SJCRH30 (cell line): ENCODE measurements around the gene GPC3. TPM values are rescaled to one million over a fixed set of nuclear protein-coding genes. Genes with fewer than 3 reads are reported as not detected.
A peak's percentile ranks its signal among the peaks of the same experiment; 100 is the strongest.

Experiments
- DNase-seq, 2 experiments: peaks; one replicate each; pipeline ENCODE4 v3.0.0-alpha.2; 2015 to 2020
- H3K27ac ChIP-seq: fragments of 250-450 bp; sonication (Bioruptor Pico); 2 replicates; pipeline ENCODE4 v1.5.1; 2020; ENCODE audit warnings: mild to moderate bottlenecking, moderate library complexity
- H3K27me3 ChIP-seq: fragments of 250-450 bp; sonication (Bioruptor Pico); 2 replicates; pipeline ENCODE4 v1.5.1; 2020; ENCODE audit warnings: mild to moderate bottlenecking, moderate library complexity
- H3K36me3 ChIP-seq: fragments of 250-450 bp; sonication (Bioruptor Pico); 2 replicates; pipeline ENCODE4 v1.5.1; 2020; ENCODE audit warnings: mild to moderate bottlenecking, moderate library complexity
- H3K4me1 ChIP-seq: fragments of 250-450 bp; sonication (Bioruptor Pico); 2 replicates; pipeline ENCODE4 v1.5.1; 2020; ENCODE audit warnings: mild to moderate bottlenecking, moderate library complexity
- H3K4me3 ChIP-seq: fragments of 250-450 bp; sonication (Bioruptor Pico); 2 replicates; pipeline ENCODE4 v1.5.1; 2020; ENCODE audit warnings: mild to moderate bottlenecking, moderate library complexity
- H3K9me3 ChIP-seq: fragments of 250-450 bp; sonication (Bioruptor Pico); replicated peaks from 2 replicates; pipeline ENCODE4 v1.5.1; 2020; ENCODE audit warnings: mild to moderate bottlenecking, moderate library complexity
- total RNA-seq: library from RNA; depleted of rRNA; stranded (reverse); fragments of >200 nt; shearing (Covaris generic); gene quantifications from 2 replicates; pipeline ENCODE4 v1.2.3, GENCODE V29; 2014

The GPC3 gene
- total RNA-seq, 1 experiment from 2014 or later = 27.6 TPM

- peak; percentile 28 to 38 for DNase-seq
- no peaks in the 10 kb centered on the region for H3K9me3 ChIP-seq
- peaks cover 10% of the 10 kb centered on the region; the same call in 1 of the 2 replicates for H3K4me1 ChIP-seq
- peak overlapping the region; percentile 51 for H3K27ac ChIP-seq
- H3K36me3 ChIP-seq = no peaks in the 10 kb centered on the region
- H3K27me3 ChIP-seq = no peaks in the 10 kb centered on the region
- no peak overlapping the region for H3K4me3 ChIP-seq
These were observed 171.4 kb downstream of the GPC3 start for GRCh38 chrX:133813971-133814370.

- Histone ChIP-seq H3K4me3 (no peak overlapping the region), H3K36me3 (no peaks in the 10 kb centered on the region), H3K27me3 (no peaks in the 10 kb centered on the region), H3K27ac (no peak overlapping the region), H3K4me1 (peaks cover 10% of the 10 kb centered on the region; the same call in 1 of the 2 replicates), H3K9me3 (no peaks in the 10 kb centered on the region)
- peak in 1 of 2 experiments; percentile 19 for DNase-seq
These were observed 173.0 kb downstream of the GPC3 start for GRCh38 chrX:133812402-133812801.

- no peaks in the 10 kb centered on the region for H3K36me3 ChIP-seq
These were observed 174.5 kb downstream of the GPC3 start for GRCh38 chrX:133810925-133811324.

GRCh38 chrX:133804072-133804471, 181.3 kb downstream of the GPC3 start:
- H3K27me3 ChIP-seq = no peaks in the 10 kb centered on the region
- no peak overlapping the region for H3K27ac ChIP-seq
- H3K36me3 ChIP-seq = no peaks in the 10 kb centered on the region
- DNase-seq = no peak
- H3K4me3 ChIP-seq = no peak overlapping the region
- no peaks in the 10 kb centered on the region for H3K9me3 ChIP-seq
- H3K4me1 ChIP-seq = no peaks in the 10 kb centered on the region

More at GRCh38 chrX:133810925-133811324, 174.5 kb downstream of the GPC3 start:
- no peaks in the 10 kb centered on the region for H3K27me3 ChIP-seq
- H3K4me1 ChIP-seq = peaks cover 10% of the 10 kb centered on the region; the same call in 1 of the 2 replicates
- H3K27ac ChIP-seq = no peak overlapping the region
- DNase-seq = no peak
- H3K4me3 ChIP-seq = no peak overlapping the region
- no peaks in the 10 kb centered on the region for H3K9me3 ChIP-seq

DNA sequence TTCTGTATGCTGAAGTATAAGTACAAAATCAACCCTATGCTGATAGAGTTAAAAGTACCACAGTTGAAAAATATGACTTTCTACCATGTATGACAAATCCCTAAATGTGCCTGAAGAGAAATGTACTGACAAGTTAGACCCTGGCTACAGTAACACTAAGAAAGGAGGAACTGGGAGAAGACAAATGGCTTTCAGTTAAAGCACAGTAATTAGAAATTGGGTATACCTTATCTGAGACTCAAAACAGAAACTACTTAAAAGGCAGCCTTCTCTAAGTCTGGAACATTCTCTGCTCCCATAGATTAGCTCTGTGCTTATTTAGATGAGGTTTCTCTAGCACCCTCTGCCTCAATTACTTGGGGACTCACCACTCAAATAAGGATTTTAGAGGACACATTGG, 189.1 kb downstream of the GPC3 start:
- Histone ChIP-seq H3K4me3 (no peak overlapping the region), H3K4me1 (peaks cover 9% of the 10 kb centered on the region), H3K27me3 (no peaks in the 10 kb centered on the region), H3K9me3 (no peaks in the 10 kb centered on the region), H3K36me3 (no peaks in the 10 kb centered on the region), H3K27ac (no peak overlapping the region)
- no peak for DNase-seq

DNA sequence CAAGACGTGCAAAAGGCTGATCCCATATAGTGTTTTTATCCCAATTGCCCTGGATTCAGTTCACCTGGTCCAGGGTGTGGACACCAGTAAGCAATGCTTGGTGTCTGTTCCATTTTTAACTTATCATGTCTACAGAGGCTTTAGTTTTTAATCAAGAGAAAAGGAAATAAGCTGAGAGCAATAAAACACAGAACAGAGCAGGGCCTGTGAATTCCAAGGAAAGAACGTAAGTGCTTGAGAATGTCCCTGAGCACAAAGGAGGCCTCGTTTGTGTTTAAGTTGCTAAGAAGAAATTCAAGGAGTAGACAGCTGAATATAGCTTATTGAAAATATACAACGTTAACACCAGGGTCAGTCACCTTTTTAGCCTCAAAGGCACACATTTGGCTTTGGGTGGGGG, 191.3 kb downstream of the GPC3 start:
- H3K4me3 ChIP-seq = no peak overlapping the region

DNA sequence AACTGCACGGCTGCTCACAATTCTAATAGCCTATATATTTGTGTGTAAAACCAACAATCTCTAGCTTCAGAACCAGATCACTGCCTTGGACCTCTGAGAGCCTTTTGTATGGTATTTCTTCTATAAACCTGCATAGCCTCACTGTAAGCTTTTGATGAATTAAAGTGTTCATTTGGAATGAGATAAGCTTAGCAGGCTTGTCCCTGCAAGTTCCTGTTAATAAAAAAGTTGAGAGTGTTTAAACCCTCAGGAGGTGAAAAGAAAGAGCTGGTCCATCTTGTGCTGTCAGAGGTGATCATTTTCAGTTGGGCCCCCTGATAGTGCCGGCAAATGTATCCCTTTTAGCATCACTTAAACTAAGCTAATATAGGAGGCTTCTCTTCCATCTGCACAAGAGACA, 191.8 kb downstream of the GPC3 start:
- peak overlapping the region; percentile 70 for H3K27ac ChIP-seq

More for the DNA sequence above, 191.3 kb downstream of the GPC3 start:
- Histone ChIP-seq H3K36me3 (no peaks in the 10 kb centered on the region), H3K27ac (no peak overlapping the region), H3K4me1 (peaks cover 9% of the 10 kb centered on the region), H3K9me3 (no peaks in the 10 kb centered on the region), H3K27me3 (no peaks in the 10 kb centered on the region)
- no peak for DNase-seq

DNA sequence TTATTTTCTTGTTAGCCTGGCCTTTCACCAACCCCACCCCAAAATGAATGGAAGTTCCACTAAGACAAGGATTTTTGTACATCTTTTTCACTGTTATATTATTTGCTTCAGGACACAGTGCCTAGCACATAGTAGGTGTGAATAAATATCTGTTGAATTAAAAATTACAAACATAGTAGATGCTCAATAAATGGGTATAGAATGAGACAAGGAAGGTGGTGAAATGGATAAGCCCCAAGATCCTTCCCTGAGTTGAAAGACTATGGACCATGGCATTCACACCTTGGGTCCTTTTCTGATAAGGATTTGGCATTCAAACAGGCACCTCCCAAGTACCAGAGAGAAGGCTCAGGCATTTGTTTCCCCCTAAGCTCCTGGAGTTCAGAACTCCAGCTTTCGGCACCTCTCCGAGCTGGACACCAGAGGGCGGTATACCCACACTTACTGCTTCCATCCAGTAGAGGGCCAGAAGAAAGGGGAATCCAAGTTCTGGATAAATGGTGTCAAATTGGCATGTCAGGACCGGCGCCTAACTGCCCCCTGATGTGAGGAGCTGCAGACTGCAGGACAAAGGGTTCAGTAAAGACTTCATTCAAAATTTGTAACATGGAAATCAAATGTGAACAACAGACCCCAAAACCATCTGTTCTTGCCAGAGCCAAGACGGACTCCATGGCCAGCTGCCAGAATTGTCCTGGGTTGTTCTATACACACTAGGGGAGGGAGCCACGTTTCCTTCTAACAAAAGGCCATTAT, 193.0 kb downstream of the GPC3 start:
- Histone ChIP-seq H3K4me1 (peaks cover 9% of the 10 kb centered on the region), H3K9me3 (no peaks in the 10 kb centered on the region), H3K27me3 (no peaks in the 10 kb centered on the region), H3K27ac (peak overlapping the region; percentile 70), H3K36me3 (no peaks in the 10 kb centered on the region), H3K4me3 (peak overlapping the region; percentile 35)
- DNase-seq = peak; percentile 91 to 92

More for the DNA sequence above, 191.8 kb downstream of the GPC3 start:
- H3K9me3 ChIP-seq = no peaks in the 10 kb centered on the region
- no peaks in the 10 kb centered on the region for H3K36me3 ChIP-seq
- no peak overlapping the region for H3K4me3 ChIP-seq
- H3K27me3 ChIP-seq = no peaks in the 10 kb centered on the region
- DNase-seq = peak in 1 of 2 experiments; percentile 9
- H3K4me1 ChIP-seq = peaks cover 9% of the 10 kb centered on the region

- Histone ChIP-seq H3K9me3 (no peaks in the 10 kb centered on the region), H3K27ac (no peak overlapping the region), H3K36me3 (no peaks in the 10 kb centered on the region), H3K4me3 (no peak overlapping the region), H3K4me1 (peaks cover 9% of the 10 kb centered on the region), H3K27me3 (no peaks in the 10 kb centered on the region)
- no peak for DNase-seq
These were observed 195.6 kb downstream of the GPC3 start for GRCh38 chrX:133789829-133790228.

GRCh38 chrX:133786382-133786781, 199.0 kb downstream of the GPC3 start:
- peaks cover 8% of the 10 kb centered on the region for H3K4me1 ChIP-seq
- no peaks in the 10 kb centered on the region for H3K36me3 ChIP-seq
- no peak overlapping the region for H3K4me3 ChIP-seq
- no peaks in the 10 kb centered on the region for H3K27me3 ChIP-seq
- no peaks in the 10 kb centered on the region for H3K9me3 ChIP-seq
- H3K27ac ChIP-seq = no peak overlapping the region
- peak; percentile 4 to 19 for DNase-seq

DNA sequence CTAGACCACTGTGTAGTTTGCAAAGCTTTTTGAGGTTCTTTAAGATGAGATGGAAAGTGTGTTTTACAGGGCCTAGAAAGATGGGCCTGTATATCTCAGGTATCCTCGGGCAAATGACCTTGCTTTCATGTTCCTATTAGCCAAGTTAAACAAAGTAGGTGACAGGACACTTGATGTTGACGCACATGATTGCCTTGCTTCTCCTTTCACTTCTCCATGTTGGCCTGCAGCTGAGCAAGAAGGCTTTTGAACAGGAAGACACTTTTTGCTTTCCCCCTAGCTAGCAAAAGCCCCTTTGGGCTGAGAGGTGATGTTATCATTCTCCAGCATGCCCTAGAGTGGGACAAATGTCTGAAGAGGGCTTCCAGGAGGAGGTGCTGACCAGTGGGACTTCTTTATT, 202.1 kb downstream of the GPC3 start:
- Histone ChIP-seq H3K27ac (no peak overlapping the region), H3K4me3 (no peak overlapping the region), H3K27me3 (no peaks in the 10 kb centered on the region), H3K36me3 (no peaks in the 10 kb centered on the region), H3K9me3 (no peaks in the 10 kb centered on the region), H3K4me1 (peaks cover 18% of the 10 kb centered on the region)
- no peak for DNase-seq

GRCh38 chrX:133781174-133781573, 204.2 kb downstream of the GPC3 start:
- DNase-seq = peak; percentile 46 to 70
- Histone ChIP-seq H3K9me3 (no peaks in the 10 kb centered on the region), H3K36me3 (no peaks in the 10 kb centered on the region), H3K27me3 (no peaks in the 10 kb centered on the region), H3K4me3 (no peak overlapping the region), H3K27ac (no peak overlapping the region), H3K4me1 (peaks cover 18% of the 10 kb centered on the region)

- Histone ChIP-seq H3K27ac (no peak overlapping the region), H3K36me3 (no peaks in the 10 kb centered on the region), H3K27me3 (no peaks in the 10 kb centered on the region), H3K4me1 (peaks cover 7% of the 10 kb centered on the region), H3K4me3 (no peak overlapping the region), H3K9me3 (no peaks in the 10 kb centered on the region)
- DNase-seq = peak; percentile 11 to 40
These were observed 209.3 kb downstream of the GPC3 start for GRCh38 chrX:133776072-133776471.

GRCh38 chrX:133774807-133775206, 210.6 kb downstream of the GPC3 start:
- no peaks in the 10 kb centered on the region for H3K27me3 ChIP-seq
- DNase-seq = no peak
- no peaks in the 10 kb centered on the region for H3K9me3 ChIP-seq
- H3K36me3 ChIP-seq = no peaks in the 10 kb centered on the region
- H3K4me1 ChIP-seq = no peaks in the 10 kb centered on the region
- H3K4me3 ChIP-seq = no peak overlapping the region
- H3K27ac ChIP-seq = no peak overlapping the region

GRCh38 chrX:133771086-133771646, 214.2 kb downstream of the GPC3 start:
- no peaks in the 10 kb centered on the region for H3K27me3 ChIP-seq
- H3K9me3 ChIP-seq = no peaks in the 10 kb centered on the region
- H3K4me1 ChIP-seq = no peaks in the 10 kb centered on the region
- no peak overlapping the region for H3K27ac ChIP-seq
- H3K4me3 ChIP-seq = no peak overlapping the region
- DNase-seq = peak; percentile 4 to 22
- H3K36me3 ChIP-seq = no peaks in the 10 kb centered on the region
